PFSK-1 (cell line): Measurements from ENCODE around the gene SLC4A4.

ENCODE experiments used
- FOXP2 ChIP-seq: optimal IDR thresholded peaks from 2 replicates; pipeline ENCODE3; 2011; ENCODE audit warnings: borderline replicate concordance, control low read depth, inconsistent platforms; ENCODE audit not compliant: insufficient read depth; ENCODE audit errors: extremely low read length, extremely low read depth
- POLR2AphosphoS5 ChIP-seq: IDR thresholded peaks from 2 replicates; pipeline ENCODE4 v1.6.1; 2012; ENCODE audit warnings: low read depth, mild to moderate bottlenecking, control low read depth, low read length, moderate library complexity
- SIN3A ChIP-seq: IDR thresholded peaks from 2 replicates; pipeline ENCODE4 v1.6.1; 2012; ENCODE audit warnings: mild to moderate bottlenecking, low read length, moderate library complexity, borderline replicate concordance; ENCODE audit not compliant: insufficient read depth
- TAF1 ChIP-seq: IDR thresholded peaks from 2 replicates; pipeline ENCODE4 v1.6.1; 2012; ENCODE audit warnings: low read length, control low read depth, borderline replicate concordance; ENCODE audit not compliant: insufficient read depth
- TF ChIP-seq, protein P1 (sequence below), 2 experiments: IDR thresholded peaks; 2 replicates each; pipeline versions ENCODE4 v1.6.1 to v1.8.0; 2011 to 2012; ENCODE audit warnings: low read depth in 2 of 2, low read length in 2 of 2, control low read depth in 1 of 2, inconsistent platforms in 1 of 2, mild to moderate bottlenecking in 1 of 2, moderate library complexity in 1 of 2; ENCODE audit not compliant: insufficient read depth in 1 of 2

Gene SLC4A4

DNA sequence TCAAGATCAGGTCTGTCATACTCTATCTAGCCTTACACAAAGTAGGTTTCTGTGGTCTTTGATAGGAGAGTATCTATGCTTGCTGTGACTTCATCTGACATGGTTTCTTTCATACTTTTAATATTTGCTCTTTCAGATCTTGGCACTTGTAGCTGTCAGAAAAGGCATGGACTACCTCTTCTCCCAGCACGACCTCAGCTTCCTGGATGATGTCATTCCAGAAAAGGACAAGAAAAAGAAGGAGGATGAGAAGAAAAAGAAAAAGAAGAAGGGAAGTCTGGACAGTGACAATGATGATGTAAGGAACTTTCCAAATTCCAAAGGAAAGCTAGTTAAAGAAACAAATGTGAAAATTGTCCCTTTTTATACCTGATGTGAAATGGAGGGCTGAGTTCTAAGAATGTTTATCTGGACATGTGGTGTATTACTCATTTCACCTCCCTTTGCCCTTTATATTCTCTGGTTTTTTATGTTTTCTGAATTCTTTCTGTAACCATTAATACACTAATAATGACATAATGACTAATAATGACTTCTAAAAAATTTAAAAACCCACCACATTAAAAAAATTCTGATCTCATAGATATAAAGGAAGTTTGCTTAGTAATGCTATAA is 221.2 kb downstream of the SLC4A4 start:
- TF ChIP-seq, protein P1, sequence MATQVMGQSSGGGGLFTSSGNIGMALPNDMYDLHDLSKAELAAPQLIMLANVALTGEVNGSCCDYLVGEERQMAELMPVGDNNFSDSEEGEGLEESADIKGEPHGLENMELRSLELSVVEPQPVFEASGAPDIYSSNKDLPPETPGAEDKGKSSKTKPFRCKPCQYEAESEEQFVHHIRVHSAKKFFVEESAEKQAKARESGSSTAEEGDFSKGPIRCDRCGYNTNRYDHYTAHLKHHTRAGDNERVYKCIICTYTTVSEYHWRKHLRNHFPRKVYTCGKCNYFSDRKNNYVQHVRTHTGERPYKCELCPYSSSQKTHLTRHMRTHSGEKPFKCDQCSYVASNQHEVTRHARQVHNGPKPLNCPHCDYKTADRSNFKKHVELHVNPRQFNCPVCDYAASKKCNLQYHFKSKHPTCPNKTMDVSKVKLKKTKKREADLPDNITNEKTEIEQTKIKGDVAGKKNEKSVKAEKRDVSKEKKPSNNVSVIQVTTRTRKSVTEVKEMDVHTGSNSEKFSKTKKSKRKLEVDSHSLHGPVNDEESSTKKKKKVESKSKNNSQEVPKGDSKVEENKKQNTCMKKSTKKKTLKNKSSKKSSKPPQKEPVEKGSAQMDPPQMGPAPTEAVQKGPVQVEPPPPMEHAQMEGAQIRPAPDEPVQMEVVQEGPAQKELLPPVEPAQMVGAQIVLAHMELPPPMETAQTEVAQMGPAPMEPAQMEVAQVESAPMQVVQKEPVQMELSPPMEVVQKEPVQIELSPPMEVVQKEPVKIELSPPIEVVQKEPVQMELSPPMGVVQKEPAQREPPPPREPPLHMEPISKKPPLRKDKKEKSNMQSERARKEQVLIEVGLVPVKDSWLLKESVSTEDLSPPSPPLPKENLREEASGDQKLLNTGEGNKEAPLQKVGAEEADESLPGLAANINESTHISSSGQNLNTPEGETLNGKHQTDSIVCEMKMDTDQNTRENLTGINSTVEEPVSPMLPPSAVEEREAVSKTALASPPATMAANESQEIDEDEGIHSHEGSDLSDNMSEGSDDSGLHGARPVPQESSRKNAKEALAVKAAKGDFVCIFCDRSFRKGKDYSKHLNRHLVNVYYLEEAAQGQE (IDR thresholded peaks at IDR 0.05; ENCODE audit: insufficient read depth in 1 of 2, low read depth in 2 of 2, low read length in 2 of 2): no peak
- TF ChIP-seq FOXP2 (no peak), SIN3A (no peak), TAF1 (no peak), POLR2AphosphoS5 (no peak)

DNA sequence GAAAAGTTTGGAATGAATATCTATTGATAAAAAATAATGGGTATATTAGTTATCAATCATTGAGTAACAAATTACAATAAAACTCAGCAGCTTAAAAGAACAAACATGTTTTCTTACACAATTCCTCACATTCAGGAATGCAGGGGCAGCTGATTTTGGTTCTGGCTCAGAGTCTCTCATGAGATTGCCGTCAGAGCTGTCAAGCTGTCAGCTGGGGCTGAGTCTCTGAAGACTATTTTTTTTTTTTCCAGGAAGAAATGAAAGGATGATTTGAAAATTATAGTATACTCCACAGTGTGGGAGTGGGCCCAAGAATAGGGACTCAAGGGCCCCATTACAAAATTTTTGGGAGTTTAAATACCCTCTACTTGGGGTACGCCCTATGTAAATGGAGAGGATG is 226.0 kb downstream of the SLC4A4 start:
- TF ChIP-seq, protein P1 (IDR thresholded peaks at IDR 0.05; ENCODE audit: insufficient read depth in 1 of 2, low read depth in 2 of 2, low read length in 2 of 2): no peak
- TF ChIP-seq POLR2AphosphoS5 (no peak), SIN3A (no peak)

DNA sequence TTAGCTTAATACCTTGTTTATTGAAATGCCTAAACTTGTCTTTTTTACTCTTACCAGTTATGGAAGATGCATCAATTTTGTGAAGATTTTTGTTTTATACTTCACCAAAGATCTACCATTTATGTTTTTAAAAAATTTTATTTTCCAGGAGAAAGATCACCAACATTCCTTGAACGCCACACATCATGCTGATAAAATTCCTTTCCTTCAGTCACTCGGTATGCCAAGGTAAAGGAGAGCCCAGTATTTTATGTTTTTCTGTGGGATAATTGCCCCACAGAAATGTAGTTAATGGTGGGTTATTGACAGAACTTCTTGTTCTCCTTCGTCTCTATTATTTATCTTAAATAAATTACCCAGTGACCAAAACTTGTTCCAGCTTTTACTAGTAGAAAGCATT is 228.0 kb downstream of the SLC4A4 start:
- TF ChIP-seq SIN3A: no peak
- TF ChIP-seq, protein P1 (IDR thresholded peaks at IDR 0.05; ENCODE audit: insufficient read depth in 1 of 2, low read depth in 2 of 2, low read length in 2 of 2): no peak
- TF ChIP-seq TAF1: no peak
- TF ChIP-seq FOXP2: no peak
- TF ChIP-seq POLR2AphosphoS5: no peak

DNA sequence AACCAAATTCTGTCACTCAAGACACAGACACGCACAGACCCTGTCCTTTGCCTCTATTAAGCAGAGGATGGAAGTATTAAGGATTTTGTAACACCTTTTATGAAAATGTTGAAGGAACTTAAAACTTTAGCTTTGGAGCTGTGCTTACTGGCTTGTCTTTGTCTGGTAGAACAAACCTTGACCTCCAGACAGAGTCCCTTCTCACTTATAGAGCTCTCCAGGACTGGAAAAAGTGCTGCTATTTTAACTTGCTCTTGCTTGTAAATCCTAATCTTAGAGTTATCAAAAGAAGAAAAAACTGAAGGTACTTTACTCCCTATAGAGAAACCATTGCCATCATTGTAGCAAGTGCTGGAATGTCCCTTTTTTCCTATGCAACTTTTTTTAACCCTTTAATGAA is 229.3 kb downstream of the SLC4A4 start:
- TF ChIP-seq SIN3A: no peak
- no peak for TF ChIP-seq FOXP2
- TF ChIP-seq, protein P1 (IDR thresholded peaks at IDR 0.05; ENCODE audit: insufficient read depth in 1 of 2, low read depth in 2 of 2, low read length in 2 of 2): no peak
- no peak for TF ChIP-seq POLR2AphosphoS5
- no peak for TF ChIP-seq TAF1

DNA sequence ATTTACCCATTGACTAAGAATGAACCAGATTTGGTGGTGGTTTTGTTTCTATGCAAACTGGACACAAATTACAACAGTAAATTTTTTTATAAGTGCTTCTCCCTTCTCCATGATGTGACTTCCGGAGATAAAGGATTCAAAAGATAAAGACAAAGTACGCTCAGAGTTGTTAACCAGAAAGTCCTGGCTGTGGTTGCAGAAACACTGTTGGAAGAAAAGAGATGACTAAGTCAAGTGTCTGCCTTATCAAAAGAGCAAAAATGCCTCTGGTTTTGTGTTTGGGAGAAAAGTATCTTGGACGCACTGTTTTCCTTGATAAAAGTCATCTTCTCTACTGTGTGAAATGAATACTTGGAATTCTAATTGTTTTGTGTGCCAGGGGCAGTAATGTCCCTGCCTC is 231.7 kb downstream of the SLC4A4 start:
- TF ChIP-seq FOXP2: no peak
- no peak for TF ChIP-seq SIN3A
- no peak for TF ChIP-seq POLR2AphosphoS5
- TF ChIP-seq, protein P1 (IDR thresholded peaks at IDR 0.05; ENCODE audit: insufficient read depth in 1 of 2, low read depth in 2 of 2, low read length in 2 of 2): no peak
- TF ChIP-seq TAF1: no peak
